NCI-H446 treated with DMSO at 0.1 percent for 48 hours (cell line): ENCODE data around the gene PCSK4.
"Not testable (repeated sequence)": the region's sequence is repeated elsewhere in the genome, so short reads cannot be mapped to it uniquely, and the experiment has no call there.

ENCODE experiments used
- DNase-seq: peaks from one replicate; lab custom pipeline; 2025; lab: John Stamatoyannopoulos, UW

The PCSK4 gene

GRCh38 chr19:1452802-1453524 lies 37.2 kb downstream of the PCSK4 start:
- no peak for DNase-seq

DNA sequence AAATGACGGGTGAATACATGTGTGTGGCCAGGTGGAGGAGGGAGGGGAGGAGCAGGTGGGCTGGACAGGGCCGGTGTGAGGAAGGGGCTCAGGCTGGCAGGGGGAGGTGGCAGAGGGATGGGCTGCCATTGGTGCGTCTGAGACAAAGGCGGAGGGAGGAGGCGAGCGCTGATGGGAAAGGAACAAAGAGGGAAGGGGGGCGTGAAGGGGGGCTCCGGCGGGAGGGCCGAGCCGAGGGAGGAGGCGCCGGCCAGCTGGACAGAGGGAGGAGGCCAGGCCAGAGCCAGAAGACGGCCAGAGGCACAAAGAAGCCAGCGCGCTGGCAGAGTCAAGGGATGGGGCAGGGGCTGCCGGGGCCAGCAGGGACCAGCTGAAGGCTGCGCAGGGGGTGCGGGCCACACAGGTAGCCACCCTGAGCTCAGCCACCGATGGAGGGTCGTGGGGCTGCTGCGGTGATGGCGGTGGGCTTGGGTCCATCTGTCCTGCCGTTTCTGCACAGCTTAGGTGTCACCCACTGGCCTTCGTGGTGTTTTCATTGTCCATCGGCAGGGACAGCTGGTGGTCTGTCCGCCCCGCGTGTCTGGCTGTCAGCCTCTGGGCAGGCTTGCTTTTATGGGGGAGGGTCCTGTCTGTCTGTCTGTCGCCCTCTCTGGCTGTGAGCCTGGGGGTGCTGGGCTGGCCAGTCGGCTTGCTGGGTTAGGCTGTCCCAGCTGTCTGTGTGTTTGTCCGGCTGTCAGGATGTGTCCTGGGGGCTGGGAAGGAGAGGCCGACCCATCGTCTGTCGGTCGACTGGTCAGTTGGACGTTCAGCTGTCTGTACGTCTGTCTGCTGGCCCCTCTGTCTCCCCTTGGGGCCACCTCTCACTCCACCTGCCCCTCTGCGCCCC lies 38.0 kb downstream of the PCSK4 start:
- DNase-seq = no peak

- no peak for DNase-seq
Observed at GRCh38 chr19:1450735-1451731, 39.1 kb downstream of the PCSK4 start.

DNA sequence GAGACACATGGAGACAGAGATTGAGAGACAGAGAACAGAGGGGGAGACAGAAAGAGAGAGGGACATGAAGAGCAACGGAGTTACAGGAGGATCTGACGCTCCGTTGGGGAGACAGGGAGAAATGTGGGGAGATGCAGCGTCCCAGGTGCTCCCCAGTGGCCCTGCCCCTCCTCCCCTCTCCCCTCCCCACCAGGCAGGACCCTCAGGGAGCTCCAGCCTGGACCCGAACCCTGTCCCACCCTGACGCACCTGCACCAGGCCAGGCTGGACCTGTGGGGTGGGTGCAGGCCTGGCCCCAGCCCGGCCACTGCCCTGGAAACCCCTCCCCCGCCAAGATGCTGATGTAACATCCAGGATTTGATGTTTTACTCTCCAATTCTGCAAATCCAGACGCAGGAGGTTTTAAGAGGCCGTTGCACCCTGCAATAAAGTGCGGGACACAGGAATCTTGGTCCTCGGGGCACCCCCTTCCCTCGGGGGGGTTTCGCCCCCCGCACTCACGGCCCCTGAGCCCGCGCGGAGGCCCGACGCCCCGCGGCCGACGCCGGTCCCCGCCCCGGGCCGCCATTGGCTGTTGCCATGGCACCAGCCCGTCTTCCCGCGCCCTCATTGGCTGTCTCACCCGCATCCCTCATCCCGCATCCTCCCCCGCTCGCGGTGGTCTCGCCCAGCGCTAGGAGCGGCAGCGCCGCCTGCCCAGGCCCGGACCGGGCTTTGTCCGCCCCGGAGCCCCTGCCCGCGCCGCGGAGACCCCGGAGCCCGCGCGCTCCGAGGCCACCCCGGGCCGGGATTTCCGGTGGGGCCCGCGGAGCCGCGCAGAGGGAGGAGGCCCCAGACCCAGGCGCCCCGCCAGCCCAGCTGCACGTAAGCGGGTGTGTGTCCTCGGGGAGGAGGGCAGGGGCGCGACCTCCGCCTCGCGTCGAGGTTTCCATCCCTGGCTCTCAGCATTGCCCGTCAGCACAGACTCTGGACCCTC lies 40.4 kb downstream of the PCSK4 start, which contains the start of gene APC2:
Gene APC2 (plus strand): TSS at position 655 of the 976 bp plus-strand sequence. CDS start 2,881 bp downstream, outside the sequence.
- DNase-seq = no peak

DNA sequence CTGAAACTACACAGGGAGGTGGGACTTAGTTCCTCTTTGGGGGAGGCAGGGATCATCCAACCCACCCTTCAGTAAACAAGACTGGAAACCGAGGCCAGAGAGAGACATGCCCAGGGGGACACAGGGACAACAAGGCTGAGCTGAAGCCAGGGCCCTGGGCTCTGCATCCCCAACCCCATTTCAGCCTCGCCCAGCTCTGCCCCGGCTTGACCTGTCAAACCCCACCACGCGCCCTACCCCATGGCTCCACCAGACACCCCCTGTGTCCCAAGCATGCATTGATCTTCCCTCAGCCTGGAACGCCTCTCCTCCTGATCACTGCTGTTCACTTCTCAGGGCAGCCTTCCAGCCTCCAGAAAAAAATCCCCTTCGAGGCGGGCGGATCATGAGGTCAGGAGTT lies 42.2 kb downstream of the PCSK4 start:
- DNase-seq = no peak

- no peak for DNase-seq
Observed at GRCh38 chr19:1447504-1447903, 42.6 kb downstream of the PCSK4 start.

DNA sequence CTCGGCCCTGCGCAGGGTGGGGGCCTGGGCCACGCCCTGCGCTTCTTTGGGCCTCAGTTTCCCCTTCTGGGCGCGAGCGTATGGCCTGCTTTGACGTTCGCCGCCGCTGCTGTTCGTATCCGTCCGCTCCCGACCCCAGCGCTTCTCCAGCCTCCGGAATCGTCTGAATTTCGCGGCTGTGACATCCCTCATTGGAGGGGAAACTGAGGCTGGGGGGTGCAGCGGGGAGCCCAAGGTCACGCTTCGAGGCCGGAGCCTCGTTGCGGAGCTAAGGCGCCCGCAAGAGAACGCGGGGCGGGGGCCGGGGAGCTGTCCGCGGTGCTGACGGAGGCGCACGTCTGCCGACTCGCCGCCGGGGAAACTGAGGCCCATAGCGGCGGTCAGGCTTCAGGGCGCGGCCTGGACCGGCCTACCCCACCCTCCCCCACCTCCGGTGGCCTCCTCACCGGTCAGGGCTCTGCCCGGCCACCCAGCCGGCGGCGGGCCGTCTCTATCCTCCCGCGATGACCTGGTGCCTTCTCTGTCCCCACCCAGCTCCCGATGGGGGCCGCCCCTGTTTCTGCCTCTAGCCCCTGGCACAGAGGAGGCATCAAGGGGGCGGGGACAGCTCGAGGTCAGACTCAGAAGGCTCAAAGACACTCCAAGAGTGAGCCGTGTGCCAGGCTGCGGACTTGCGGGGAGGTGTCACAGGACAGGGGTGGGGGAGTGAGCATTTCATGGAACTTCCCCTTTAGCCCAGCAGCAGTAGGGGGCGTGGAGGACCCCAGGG lies 43.3 kb downstream of the PCSK4 start:
- DNase-seq = no peak

DNA sequence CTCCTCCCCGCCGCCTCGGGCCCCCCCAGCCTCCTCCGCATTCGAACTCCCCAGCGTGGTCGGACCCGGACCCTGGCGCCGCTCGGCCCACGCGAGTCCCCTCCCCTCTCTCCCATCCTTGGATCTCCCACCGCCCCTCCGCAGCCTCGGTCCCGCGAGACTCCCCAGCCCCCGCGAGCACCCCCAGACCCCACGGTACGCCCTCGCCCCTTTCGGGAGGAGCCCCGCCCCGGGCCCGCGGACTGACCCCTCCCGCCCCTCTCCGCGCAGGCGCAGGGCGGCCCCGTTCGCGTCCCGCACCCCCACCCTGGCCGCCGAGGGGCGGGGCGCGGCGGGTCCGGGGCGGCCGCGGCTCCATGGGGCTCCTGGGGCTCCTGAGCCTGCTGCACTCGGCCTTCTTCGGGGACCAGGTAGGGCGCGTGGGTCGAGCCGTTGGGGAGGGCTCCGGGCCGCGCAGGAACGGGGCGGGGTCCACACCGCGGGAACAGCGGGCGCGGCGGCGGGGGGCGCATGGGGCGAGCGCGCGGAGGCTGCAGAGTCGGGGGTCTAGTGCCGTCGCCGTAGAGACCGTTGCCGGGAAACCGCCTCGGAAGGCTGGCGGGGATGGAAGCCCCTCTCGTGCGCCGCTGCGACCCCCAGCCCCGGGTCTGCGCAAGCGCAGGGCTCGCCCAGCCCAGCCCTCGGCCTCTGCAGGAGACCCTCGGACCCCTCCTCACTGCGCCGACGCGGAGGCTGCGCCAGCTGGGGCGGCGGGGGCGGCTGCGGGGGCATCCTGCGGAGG lies 44.0 kb downstream of the PCSK4 start:
- DNase-seq = peak; percentile 25

GRCh38 chr19:1445185-1445931 lies 44.8 kb downstream of the PCSK4 start:
- peak; percentile 27 for DNase-seq

- DNase-seq = no peak
Observed at GRCh38 chr19:1441677-1442438, 48.3 kb downstream of the PCSK4 start.

DNA sequence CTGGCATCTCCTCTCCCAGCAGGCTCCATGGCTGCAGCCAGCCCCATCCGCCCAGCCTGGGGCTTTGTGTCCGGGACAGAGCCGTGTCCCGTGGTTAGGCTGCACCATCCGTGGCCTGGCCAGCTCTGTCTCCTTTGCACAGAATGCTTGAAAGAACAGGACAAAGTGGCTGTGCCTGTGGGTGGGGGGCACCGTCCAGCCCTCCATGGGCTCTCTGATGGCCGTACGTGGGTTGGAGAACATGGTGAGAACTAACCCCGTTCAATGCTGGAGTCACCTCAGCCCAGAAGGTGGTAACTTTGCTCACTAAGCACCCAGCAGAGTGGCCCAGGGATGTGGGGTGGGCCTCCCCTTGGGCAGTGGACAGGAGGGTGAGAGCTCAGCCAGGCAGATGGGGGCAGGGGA lies 49.1 kb downstream of the PCSK4 start:
- DNase-seq = no peak

- DNase-seq = no peak
Observed at GRCh38 chr19:1440418-1440801, 49.7 kb downstream of the PCSK4 start.

- DNase-seq = not testable (repeated sequence)
Observed at GRCh38 chr19:1439525-1440417, 50.4 kb downstream of the PCSK4 start.

GRCh38 chr19:1438933-1439354 lies 51.2 kb downstream of the PCSK4 start:
- DNase-seq = no peak

- peak; percentile 89 for DNase-seq
Observed at GRCh38 chr19:1438035-1438932, 51.9 kb downstream of the PCSK4 start, which contains the start of gene RPS15. RPS15 (plus strand) TSS chr19:1438396; CDS start chr19:1438426, 30 bp downstream.
